HEK293 (cell line): ENCODE data around the gene AGRN.

Experiments
- CTCF ChIA-PET: fragments of 350-600 bp; formaldehyde crosslinking; extraction: SDS; loops from one replicate; lab custom pipeline; 2021; ENCODE audit warnings: antibody characterized with exemption; lab: Yijun Ruan, JAX
- POLR2A ChIA-PET: fragments of 300-600 bp; formaldehyde crosslinking; extraction: SDS; loops from one replicate; lab custom pipeline; 2020; ENCODE audit warnings: antibody characterized with exemption, inconsistent platforms; lab: Yijun Ruan, JAX
- H3K27ac ChIP-seq: fragments of 200-500 bp; sonication (Bioruptor generic); 2 replicates; pipeline ENCODE4 v1.5.1; 2014; ENCODE audit warnings: low read depth, low read length, control low read depth, inconsistent platforms; ENCODE audit errors: extremely low read depth
- H3K36me3 ChIP-seq, 2 experiments: fragments of 200-500 bp in 1 of 2; sonication (Bioruptor generic) in 1 of 2; 1 replicate in 1 of 2; 2 replicates in 1 of 2; pipeline ENCODE4 v1.5.1; 2014 to 2017; ENCODE audit warnings: inconsistent platforms in 2 of 2, low read length in 2 of 2; ENCODE audit not compliant: control insufficient read depth in 2 of 2, insufficient read depth in 1 of 2
- H3K4me1 ChIP-seq: fragments of 200-500 bp; sonication (Bioruptor generic); 2 replicates; pipeline ENCODE4 v1.5.1; 2014; ENCODE audit warnings: mild to moderate bottlenecking, low read length, inconsistent platforms; ENCODE audit not compliant: control insufficient read depth, insufficient read depth
- H3K4me3 ChIP-seq: 2 replicates; pipeline ENCODE4 v1.5.1; 2011; ENCODE audit warnings: low read depth, mild to moderate bottlenecking, control low read depth, low read length, moderate library complexity
- H3K9me3 ChIP-seq: fragments of 200-500 bp; sonication (Bioruptor generic); 2 replicates; pipeline ENCODE4 v1.5.1; 2014; ENCODE audit warnings: low read depth, low read length, inconsistent platforms; ENCODE audit not compliant: control insufficient read depth, insufficient read depth
- GLIS1 ChIP-seq: fragments of 450-650 bp; formaldehyde crosslinking; IDR thresholded peaks from 2 replicates; pipeline ENCODE4 v1.5.1; 2016; ENCODE audit warnings: missing biosample characterization, missing genetic modification characterization
- KLF8 ChIP-seq: fragments of 450-650 bp; formaldehyde crosslinking; IDR thresholded peaks from 2 replicates; pipeline ENCODE4 v1.5.1; 2016; ENCODE audit warnings: missing biosample characterization, missing genetic modification characterization
- PRDM1 ChIP-seq: fragments of 450-650 bp; formaldehyde crosslinking; IDR thresholded peaks from 2 replicates; pipeline ENCODE4; 2016; ENCODE audit warnings: missing biosample characterization, missing genetic modification characterization
- REST ChIP-seq: fragments of 450-650 bp; formaldehyde crosslinking; IDR thresholded peaks from 2 replicates; pipeline ENCODE4 v1.5.1; 2016; ENCODE audit warnings: missing biosample characterization, missing genetic modification characterization
- ZBTB1 ChIP-seq: fragments of 450-650 bp; formaldehyde crosslinking; IDR thresholded peaks from 2 replicates; pipeline ENCODE4 v1.5.1; 2016; ENCODE audit warnings: missing biosample characterization, missing genetic modification characterization
- ZBTB20 ChIP-seq: fragments of 450-650 bp; formaldehyde crosslinking; IDR thresholded peaks from 2 replicates; pipeline ENCODE4 v1.5.1; 2016; ENCODE audit warnings: missing biosample characterization, missing genetic modification characterization
- ZBTB49 ChIP-seq: fragments of 450-650 bp; formaldehyde crosslinking; IDR thresholded peaks from 2 replicates; pipeline ENCODE4 v1.5.1; 2016; ENCODE audit warnings: missing biosample characterization, missing genetic modification characterization, low read depth
- ZFHX2 ChIP-seq: fragments of 450-650 bp; formaldehyde crosslinking; conservative IDR thresholded peaks from 2 replicates; pipeline ENCODE4 v1.5.1; 2016; ENCODE audit warnings: missing biosample characterization, missing genetic modification characterization
- ZNF266 ChIP-seq: fragments of 450-650 bp; formaldehyde crosslinking; IDR thresholded peaks from 2 replicates; pipeline ENCODE4 v1.5.1; 2016; ENCODE audit warnings: missing biosample characterization, missing genetic modification characterization, low read depth
- ZNF280D ChIP-seq: fragments of 450-650 bp; formaldehyde crosslinking; IDR thresholded peaks from 2 replicates; pipeline ENCODE4 v1.5.1; 2016; ENCODE audit warnings: missing biosample characterization, missing genetic modification characterization
- ZNF324 ChIP-seq: fragments of 450-650 bp; formaldehyde crosslinking; IDR thresholded peaks from 2 replicates; pipeline ENCODE4 v1.5.1; 2016; ENCODE audit warnings: missing biosample characterization, missing genetic modification characterization
- ZNF366 ChIP-seq: fragments of 450-650 bp; formaldehyde crosslinking; conservative IDR thresholded peaks from 2 replicates; pipeline ENCODE4 v1.5.1; 2016; ENCODE audit warnings: missing biosample characterization, missing genetic modification characterization
- ZNF530 ChIP-seq: fragments of 450-650 bp; formaldehyde crosslinking; IDR thresholded peaks from 2 replicates; pipeline ENCODE4 v1.5.1; 2016; ENCODE audit warnings: low read depth, missing biosample characterization, missing genetic modification characterization
- ZNF558 ChIP-seq: fragments of 450-650 bp; formaldehyde crosslinking; IDR thresholded peaks from 2 replicates; pipeline ENCODE4 v1.5.1; 2016; ENCODE audit warnings: missing biosample characterization, missing genetic modification characterization
- ZNF660 ChIP-seq: fragments of 450-650 bp; IDR thresholded peaks from 2 replicates; pipeline ENCODE4 v1.5.1; 2018; ENCODE audit warnings: missing biosample characterization, mild to moderate bottlenecking, missing genetic modification characterization
- ZNF692 ChIP-seq: fragments of 450-650 bp; formaldehyde crosslinking; IDR thresholded peaks from 2 replicates; pipeline ENCODE4 v1.5.1; 2016; ENCODE audit warnings: missing biosample characterization, missing genetic modification characterization
- ZNF777 ChIP-seq: fragments of 450-650 bp; formaldehyde crosslinking; IDR thresholded peaks from 2 replicates; pipeline ENCODE4 v1.5.1; 2017; ENCODE audit warnings: missing biosample characterization, missing genetic modification characterization, borderline replicate concordance
- ZNF830 ChIP-seq: fragments of 450-650 bp; IDR thresholded peaks from 2 replicates; pipeline ENCODE4 v1.5.0; 2018; ENCODE audit warnings: missing biosample characterization, missing genetic modification characterization, low read depth, mild to moderate bottlenecking, moderate library complexity
- TF ChIP-seq, protein P1 (sequence below): fragments of 450-650 bp; formaldehyde crosslinking; IDR thresholded peaks from 2 replicates; pipeline ENCODE4 v1.5.1; 2016; ENCODE audit warnings: missing biosample characterization, missing genetic modification characterization

The AGRN gene

GRCh38 chr1:1063945-1064831, 44.3 kb downstream of the AGRN start (continued):
- TF ChIP-seq GLIS1 (tag by site-specific recombination) (peak; percentile 98), ZNF692 (tag by site-specific recombination) (peak; percentile 60; the same call in 1 of the 2 replicates), ZNF366 (tag by site-specific recombination) (peak; percentile 45; the same call in 1 of the 2 replicates), ZFHX2 (tag by site-specific recombination) (peak; percentile 98), ZNF266 (no peak), ZNF324 (tag by site-specific recombination) (peak; percentile 69; the same call in 1 of the 2 replicates), ZNF660 (tag by site-specific recombination) (peak; percentile 70), ZNF777 (tag by site-specific recombination) (no peak), ZNF558 (no peak), ZNF280D (no peak), ZBTB20 (peak; percentile 86), ZNF830 (tag by site-specific recombination) (no peak), KLF8 (tag by site-specific recombination) (peak; percentile 89), ZNF530 (tag by site-specific recombination) (no peak)
- TF ChIP-seq, protein P1, sequence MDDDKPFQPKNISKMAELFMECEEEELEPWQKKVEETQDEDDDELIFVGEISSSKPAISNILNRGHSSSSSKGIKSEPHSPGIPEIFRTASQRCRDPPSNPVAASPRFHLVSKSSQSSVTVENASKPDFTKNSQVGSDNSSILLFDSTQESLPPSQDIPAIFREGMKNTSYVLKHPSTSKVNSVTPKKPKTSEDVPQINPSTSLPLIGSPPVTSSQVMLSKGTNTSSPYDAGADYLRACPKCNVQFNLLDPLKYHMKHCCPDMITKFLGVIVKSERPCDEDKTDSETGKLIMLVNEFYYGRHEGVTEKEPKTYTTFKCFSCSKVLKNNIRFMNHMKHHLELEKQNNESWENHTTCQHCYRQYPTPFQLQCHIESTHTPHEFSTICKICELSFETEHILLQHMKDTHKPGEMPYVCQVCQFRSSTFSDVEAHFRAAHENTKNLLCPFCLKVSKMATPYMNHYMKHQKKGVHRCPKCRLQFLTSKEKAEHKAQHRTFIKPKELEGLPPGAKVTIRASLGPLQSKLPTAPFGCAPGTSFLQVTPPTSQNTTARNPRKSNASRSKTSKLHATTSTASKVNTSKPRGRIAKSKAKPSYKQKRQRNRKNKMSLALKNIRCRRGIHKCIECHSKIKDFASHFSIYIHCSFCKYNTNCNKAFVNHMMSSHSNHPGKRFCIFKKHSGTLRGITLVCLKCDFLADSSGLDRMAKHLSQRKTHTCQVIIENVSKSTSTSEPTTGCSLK (tag by site-specific recombination), result no peak

- Histone ChIP-seq H3K4me3 (no peak overlapping the region), H3K9me3 (no peaks in the 10 kb centered on the region), H3K36me3 (no peaks in the 10 kb centered on the region), H3K27ac (no peak overlapping the region), H3K4me1 (no peaks in the 10 kb centered on the region)
- ChIA-PET POLR2A (no interaction called here), CTCF (interaction anchor here (1.0 to 2.3 kb wide), 4 partner anchors 46 to 226 kb away, joined by 3 to 10 read pairs (median 4); no protein-coding TSS in a partner anchor)
- TF ChIP-seq ZBTB1 (tag by site-specific recombination) (no peak), KLF8 (tag by site-specific recombination) (no peak), REST (tag by site-specific recombination) (no peak), PRDM1 (0 out of 2 replicates have a peak, but pooled peaks have one; percentile 13), ZBTB49 (tag by site-specific recombination) (no peak)
These were observed 45.5 kb downstream of the AGRN start for GRCh38 chr1:1065265-1065939.
